GM19467 (cell line): ENCODE results near the gene PEX6.
A peak's percentile ranks its signal among the peaks of the same experiment; 100 is the strongest.

Source experiments
- ATAC-seq: cut with Tn5 transposase; IDR thresholded peaks from one replicate; pipeline ENCODE4 v1.9.1; 2021; ENCODE audit warnings: mild to moderate bottlenecking, moderate library complexity; ENCODE audit not compliant: unreplicated experiment

Gene PEX6

DNA sequence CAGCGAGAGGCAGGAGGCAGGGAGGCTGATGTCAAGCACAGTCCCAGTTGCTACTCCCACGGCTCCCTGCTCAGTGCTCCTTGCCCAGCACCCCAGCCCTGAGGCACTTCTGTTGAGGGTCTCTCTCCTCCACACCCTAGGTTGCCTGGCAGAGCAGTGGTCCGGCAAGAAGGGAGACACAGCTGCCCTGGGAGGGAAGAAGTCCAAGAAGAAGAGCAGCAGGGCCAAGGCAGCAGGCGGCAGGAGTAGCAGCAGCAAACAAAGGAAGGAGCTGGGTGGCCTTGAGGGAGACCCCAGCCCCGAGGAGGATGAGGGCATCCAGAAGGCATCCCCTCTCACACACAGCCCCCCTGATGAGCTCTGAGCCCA lies 40.6 kb downstream of the PEX6 start:
- ATAC-seq, result no peak

DNA sequence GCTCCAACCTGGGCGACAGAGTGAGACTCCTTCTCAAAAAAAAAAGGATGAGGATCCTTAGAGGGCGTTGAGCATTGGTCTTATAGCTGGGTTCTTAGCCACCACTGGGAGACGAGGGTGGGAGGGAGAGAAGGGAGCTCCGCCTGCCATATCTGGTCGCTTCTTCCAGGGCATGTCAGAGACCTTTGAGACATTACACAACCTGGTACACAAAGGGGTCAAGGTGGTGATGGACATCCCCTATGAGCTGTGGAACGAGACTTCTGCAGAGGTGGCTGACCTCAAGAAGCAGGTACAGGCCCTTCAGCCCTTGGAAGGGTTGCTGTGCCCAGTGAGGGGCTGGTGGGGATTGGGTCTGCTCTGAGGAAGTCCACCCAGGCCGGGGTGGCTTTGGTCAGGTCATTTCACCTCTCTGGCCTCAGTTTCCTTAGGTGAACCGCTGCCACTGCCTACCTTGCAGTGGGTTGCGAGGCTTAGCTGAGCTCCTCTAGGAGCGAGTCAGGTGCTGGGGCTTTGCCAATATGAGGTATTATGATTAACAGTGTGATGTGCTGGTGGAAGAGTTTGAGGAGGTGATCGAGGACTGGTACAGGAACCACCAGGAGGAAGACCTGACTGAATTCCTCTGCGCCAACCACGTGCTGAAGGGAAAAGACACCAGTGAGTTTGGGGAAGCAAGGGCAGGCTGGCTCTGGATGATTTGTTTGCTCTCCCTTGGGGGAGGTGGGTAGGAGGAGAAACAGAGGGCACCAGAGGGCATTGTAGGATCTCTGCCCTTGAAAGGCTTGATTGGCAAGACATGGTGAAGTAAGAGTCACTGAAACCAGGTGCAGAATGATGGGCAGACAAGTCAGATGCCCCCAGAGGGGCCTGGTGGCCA lies 41.2 kb downstream of the PEX6 start:
- no peak for ATAC-seq

DNA sequence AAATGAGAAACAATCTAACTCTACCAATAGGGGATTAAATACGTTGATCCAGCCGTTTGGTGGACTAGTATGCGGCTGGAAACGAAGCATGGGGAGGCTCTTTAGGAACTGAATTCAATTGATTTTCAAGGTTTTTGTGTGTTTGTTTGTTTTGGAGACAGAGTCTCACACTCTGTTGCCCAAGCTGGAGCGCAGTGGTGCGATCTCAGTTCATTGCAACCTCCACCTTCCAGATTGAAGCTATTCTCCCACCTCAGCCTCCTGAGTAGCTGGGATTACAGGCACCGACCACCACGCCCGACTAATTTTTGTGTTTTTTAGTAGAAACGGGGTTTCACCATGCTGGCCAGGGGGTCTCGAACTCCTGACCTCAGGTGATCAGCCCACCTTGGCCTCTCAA lies 42.6 kb downstream of the PEX6 start:
- no peak for ATAC-seq

DNA sequence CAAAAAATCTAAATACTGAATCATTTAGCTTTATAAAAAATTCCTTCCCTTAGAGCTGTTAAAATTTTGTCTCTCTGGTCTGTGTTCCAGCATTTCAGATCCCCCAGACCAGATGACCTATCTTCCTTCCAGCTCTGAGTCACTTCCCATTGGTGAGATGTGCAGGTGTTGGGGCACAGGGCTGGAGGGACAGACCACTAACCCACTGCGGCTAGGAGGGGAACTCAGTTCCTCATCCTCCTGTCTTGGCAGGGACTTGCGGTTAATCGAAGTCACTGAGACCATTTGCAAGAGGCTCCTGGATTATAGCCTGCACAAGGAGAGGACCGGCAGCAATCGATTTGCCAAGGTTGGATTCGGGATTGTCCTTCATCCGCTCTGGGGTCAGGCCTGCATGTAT lies 43.7 kb downstream of the PEX6 start:
- no peak for ATAC-seq

DNA sequence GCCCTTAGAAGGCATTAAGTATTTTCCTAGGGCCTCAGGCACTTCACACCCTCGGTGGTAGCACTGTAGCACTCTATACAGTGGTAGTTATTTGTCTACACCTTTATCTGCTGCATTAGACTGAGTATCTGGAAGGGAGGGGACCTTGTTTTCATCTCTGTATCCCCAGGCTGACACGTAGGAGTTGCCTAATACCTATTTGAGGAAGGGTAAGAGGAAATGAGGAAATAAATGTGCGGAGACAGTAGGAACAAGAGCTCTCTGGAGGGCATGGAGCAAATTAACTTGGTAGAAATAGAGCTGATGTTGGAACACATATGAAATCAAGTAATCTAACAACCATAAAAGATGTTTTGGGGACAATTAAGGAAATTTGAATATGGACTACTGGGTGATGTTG lies 45.8 kb downstream of the PEX6 start:
- ATAC-seq, result no peak

DNA sequence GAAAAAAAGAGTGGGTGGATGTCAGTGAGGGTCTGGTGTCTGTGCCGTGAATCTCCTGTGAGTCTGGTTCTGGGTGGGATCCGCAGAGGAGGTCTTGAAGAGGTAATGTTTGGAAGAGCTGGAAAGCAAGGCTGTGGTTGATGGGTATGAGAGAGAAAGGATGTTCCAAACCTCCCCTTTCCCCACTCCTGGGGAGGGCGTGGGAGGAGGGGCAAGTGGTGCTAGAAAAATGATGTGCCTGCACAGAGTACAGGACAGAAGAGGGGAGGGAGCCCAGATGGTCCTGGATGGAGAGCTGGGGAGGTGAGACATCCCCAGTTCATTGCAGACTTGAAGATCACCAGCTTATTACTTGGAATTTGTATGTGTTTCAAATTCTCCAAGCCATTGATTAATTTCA lies 46.6 kb downstream of the PEX6 start:
- ATAC-seq, result no peak

DNA sequence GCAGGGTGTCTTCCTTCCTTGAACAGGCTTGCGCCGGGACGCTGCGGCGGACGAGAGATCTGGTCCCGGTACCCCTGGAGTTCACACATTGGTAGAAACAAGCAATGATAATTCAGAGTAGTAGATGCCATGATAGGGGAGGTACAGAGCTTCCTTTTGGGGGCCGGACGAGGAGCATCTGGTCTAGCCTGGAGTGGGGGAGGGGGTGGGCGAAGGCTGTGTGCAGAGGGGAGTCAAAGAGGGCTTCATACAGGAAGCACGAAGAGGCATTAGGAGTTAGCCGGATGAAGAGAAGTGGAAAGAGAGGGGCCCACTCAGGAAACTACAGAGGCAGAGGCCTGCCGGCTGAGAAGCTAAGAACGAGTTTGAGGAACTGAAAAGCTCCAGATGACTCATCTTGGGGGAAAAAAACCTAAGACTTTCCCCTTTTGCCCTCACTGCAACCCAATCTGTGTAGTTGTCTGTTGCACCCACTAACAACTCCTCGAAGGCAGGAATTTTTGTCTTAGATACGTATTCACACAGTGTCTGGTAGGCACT lies 49.1 kb downstream of the PEX6 start:
- peak; percentile 55 for ATAC-seq

DNA sequence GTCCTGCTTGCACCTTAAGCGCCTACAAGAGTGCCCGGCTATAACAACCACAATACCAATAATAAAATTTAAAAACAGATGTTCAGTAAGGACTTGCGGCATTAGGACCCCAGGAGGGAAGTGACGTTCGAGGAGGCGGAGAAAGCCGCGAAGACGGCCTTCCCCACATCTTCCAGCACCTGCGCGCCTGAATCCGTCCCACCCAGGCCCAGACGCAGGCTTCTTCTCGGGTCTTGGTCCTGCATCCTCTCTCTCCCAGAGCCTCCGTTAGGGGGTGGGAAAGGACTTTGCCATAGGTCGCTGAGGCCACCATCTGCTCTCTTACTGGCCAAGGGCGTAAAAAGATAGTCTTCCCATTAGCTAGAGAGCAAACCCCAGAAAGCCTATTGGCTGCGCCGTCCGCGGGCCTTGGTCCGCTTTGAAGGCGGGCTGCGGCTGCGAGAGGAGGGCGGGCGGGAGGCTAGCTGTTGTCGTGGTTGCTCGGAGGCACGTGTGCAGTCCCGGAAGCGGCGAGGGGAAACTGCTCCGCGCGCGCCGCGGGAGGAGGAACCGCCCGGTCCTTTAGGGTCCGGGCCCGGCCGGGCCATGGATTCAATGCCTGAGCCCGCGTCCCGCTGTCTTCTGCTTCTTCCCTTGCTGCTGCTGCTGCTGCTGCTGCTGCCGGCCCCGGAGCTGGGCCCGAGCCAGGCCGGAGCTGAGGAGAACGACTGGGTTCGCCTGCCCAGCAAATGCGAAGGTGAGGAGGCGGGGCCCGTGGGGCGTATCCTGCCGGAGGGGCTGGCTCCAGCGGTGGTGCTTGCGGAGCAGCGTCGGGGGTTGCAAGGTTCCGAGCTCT lies 49.8 kb downstream of the PEX6 start, which contains the start of gene CNPY3:
Gene CNPY3 (plus strand): TSS at position 495 of the 835 bp plus-strand sequence. CDS start 91 bp downstream, at position 586.
- peak; percentile 62 for ATAC-seq

DNA sequence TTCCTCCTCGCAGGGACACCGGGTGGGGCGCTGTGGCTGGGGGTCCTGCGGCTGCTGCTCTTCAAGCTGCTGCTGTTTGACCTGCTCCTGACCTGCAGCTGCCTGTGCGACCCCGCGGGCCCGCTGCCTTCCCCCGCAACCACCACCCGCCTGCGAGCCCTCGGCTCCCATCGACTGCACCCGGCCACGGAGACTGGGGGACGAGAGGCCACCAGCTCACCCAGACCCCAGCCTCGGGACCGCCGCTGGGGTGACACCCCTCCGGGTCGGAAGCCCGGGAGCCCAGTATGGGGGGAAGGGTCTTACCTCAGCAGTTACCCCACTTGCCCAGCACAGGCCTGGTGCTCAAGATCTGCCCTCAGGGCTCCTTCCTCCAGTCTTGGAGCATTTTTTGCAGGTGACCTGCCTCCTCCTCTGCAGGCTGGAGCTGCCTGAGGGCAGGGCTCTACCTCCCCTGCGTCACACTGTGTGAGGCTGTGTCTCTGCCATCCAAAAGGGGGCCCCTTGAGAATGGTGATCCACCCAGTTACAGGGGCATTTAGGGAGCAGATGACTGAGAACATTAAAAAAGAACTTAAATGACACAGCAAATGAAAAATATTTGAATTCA lies 53.6 kb downstream of the PEX6 start:
- no peak for ATAC-seq

DNA sequence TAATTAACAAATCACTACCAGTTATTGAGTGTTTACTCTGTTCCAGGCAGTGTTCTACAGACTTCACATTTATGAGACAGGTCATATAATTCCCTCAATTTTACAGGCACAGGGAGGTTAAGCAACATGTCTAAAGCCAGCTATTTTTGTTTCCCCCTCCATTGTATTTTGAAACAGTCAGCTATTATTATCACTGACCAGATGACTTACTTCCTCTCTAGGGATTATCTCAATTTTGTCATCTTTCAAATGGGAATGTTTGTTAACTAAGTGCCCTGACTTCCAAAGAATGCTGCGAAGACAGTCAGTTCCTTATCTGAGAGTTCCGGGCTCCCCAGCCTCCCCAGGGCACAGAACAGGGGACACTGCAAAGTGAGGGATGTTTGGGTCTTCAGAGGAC lies 55.3 kb downstream of the PEX6 start:
- no peak for ATAC-seq

DNA sequence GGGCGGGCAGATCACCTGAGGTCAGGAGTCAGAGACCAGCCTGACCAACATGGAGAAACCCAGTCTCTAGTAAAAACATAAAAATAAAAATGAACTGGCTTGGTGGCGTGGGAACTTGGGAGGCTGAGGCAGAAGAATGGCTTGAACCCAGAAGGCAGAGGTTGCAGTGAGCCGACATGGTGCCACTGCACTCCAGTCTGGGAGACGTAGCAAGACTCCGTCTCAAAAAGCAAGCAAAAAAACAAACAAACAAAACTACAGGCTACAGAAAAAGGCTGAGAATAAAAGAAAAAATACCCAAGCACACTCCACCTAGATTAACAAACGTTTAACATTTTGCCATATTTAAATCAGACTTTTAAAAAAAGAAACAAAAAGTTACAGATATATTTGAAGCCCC lies 57.2 kb downstream of the PEX6 start:
- no peak for ATAC-seq

DNA sequence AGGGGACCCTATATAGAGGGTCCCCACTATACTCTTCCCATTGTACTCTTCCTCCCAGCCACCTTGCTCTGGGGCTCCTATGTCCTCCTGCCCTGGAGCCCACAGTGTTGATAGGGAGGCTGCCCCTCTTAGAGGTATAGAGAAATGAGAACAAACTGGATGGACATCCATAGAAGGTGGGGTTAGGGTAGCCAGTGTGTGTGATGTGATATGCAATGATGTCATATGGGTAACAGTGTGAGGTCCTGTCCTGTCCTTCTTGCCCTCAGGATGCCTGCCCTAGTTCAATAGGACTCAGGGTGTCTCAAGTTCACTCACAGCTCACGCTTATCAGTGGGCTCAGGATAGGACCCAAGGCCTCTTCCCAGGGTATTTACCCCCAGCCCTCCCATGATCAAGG lies 62.7 kb downstream of the PEX6 start:
- ATAC-seq, result no peak

DNA sequence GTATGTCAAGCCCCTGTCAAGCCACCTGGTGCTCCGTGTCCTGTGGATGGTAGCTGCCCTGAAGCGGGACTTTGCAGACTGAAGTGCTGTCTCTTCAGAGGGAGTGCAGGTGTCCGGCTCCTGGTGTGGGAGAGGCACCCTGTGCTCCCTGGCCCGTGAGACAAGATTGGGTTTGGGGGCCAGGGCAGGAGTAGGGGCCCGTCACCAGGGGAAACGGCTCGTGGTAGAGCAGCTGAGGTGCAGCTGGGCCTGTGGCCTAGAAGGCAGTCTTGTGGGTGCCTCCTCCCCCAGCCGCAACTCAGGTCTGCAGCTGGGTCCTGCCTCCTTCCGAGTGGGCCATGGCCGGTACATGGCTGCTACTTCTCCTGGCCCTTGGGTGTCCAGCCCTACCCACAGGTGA lies 63.2 kb downstream of the PEX6 start, which contains the start of gene PTCRA:
Gene PTCRA (plus strand): TSS at position 322 of the 400 bp plus-strand sequence. CDS start 17 bp downstream, at position 339.
- no peak for ATAC-seq

DNA sequence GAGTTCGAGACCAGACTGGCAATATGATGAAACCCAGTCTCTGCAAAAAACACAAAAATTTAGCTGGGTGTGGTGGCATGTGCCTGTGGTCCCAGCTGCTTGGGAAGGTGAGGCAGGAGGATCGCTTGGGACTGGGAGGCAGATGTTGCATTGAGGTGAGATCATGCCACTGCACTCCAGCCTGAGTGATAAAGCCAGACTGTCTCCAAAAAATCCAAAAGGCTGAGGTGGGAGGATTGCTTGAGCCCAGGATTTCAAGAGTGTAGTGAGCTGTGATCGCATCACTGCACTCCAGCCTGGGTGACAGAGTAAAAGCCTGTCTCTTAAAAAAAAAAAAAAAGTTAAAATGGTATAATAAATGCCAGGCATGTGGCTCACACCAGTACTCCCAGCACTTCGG lies 64.4 kb downstream of the PEX6 start:
- no peak for ATAC-seq
